Muscle of leg (tissue), 11 donors: ENCODE results near the gene NOC3L. TPM values are rescaled to one million over a fixed set of nuclear protein-coding genes. Genes with fewer than 3 reads are reported as not detected.
"Not testable (repeated sequence)": the region's sequence is repeated elsewhere in the genome, so short reads cannot be mapped to it uniquely, and the experiment has no call there.

ENCODE experiments used
- DNase-seq: peaks from one replicate; pipeline ENCODE4 v3.0.0; 2013
- H3K27ac ChIP-seq: one replicate; pipeline ENCODE4 v1.5.1; 2013; ENCODE audit warnings: mild to moderate bottlenecking, low read length, control low read depth
- H3K27me3 ChIP-seq: one replicate; pipeline ENCODE4 v1.6.1; 2013; ENCODE audit warnings: low read length; ENCODE audit not compliant: control insufficient read depth, insufficient read depth
- H3K36me3 ChIP-seq: one replicate; pipeline ENCODE4 v1.6.1; 2013; ENCODE audit warnings: low read length; ENCODE audit not compliant: control insufficient read depth, insufficient read depth
- H3K4me1 ChIP-seq: one replicate; pipeline ENCODE4 v1.6.1; 2013; ENCODE audit warnings: low read length; ENCODE audit not compliant: control insufficient read depth, insufficient read depth
- H3K4me3 ChIP-seq: one replicate; pipeline ENCODE4 v1.5.1; 2013; ENCODE audit warnings: low read length, control low read depth
- H3K9me3 ChIP-seq: replicated peaks from 2 replicates; pipeline ENCODE4 v1.6.1; 2013; ENCODE audit warnings: low read depth, low read length; ENCODE audit not compliant: control insufficient read depth
- WGBS: methylation state at CpG from one replicate; pipeline ENCODE4 v1.1.5; 2013; ENCODE audit warnings: missing lambda C conversion rate; ENCODE audit not compliant: insufficient coverage; 5-methylcytosine and 5-hydroxymethylcytosine counted together
- polyA plus RNA-seq, 8 donors: library from polyadenylated mRNA; unstranded; fragments of 120-200 nt; gene quantifications; one replicate each; pipeline versions ENCODE4 v1.2.1 to v1.2.3, GENCODE V29; 2013; ENCODE audit warnings: inconsistent platforms in 1 of 8, low replicate concordance in 1 of 8; ENCODE audit not compliant: insufficient read length in 8 of 8, insufficient read depth in 1 of 8
- total RNA-seq: library from RNA; stranded (reverse); fragments of 120-200 nt; gene quantifications from one replicate; pipeline ENCODE4 v1.2.4, GENCODE V29; 2013

NOC3L gene
- total and polyA plus RNA-seq, 9 donors = 11.9 to 20.6 (median 14.1) TPM

DNA sequence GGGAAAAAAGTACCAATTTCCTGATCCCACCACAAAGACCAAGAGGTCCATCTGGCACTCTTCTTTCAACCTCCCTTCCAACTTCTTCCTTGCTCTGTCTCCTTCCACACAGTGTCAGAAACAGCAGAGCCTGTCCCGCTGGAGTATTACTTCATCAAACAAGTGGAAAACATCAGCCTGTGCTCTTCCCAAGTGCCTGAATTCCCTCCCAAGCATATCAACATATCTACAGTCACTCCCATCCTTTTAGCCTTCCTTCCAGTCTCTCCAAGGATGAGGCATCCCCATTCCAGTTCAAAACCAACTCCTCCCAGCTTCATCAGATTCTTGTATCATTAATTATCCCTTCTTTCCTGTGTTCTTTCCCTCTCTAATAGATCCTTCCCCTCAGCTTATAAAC lies 1.7 kb upstream of the NOC3L start:
- no peaks in the 10 kb centered on the region for H3K9me3 ChIP-seq
- no peak overlapping the region for H3K4me3 ChIP-seq
- H3K27me3 ChIP-seq = peaks cover 4% of the 10 kb centered on the region
- H3K36me3 ChIP-seq = no peaks in the 10 kb centered on the region
- no peak overlapping the region for H3K27ac ChIP-seq
- WGBS = 77% methylated on average over 1 of the region's 1 CpG
- DNase-seq = peak; percentile 11
- H3K4me1 ChIP-seq = no peaks in the 10 kb centered on the region

DNA sequence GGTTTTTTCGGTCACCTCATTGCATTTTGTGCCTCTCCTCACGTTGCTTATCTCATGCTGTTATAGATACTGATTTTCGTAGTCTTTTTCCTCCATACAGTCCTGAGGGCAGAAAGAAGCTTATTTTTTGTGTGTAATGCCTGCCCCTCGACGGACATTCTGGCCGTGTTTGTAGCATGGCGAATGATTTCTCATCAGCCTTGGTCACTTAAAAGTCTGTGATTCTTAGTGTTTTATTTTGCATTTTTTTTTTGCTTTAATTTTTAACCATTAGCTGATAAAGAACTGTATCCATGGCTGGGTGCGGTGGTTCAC lies 469 bp upstream of the NOC3L start:
- no peak overlapping the region for H3K27ac ChIP-seq
- H3K4me1 ChIP-seq = no peaks in the 10 kb centered on the region
- no peak for DNase-seq
- H3K9me3 ChIP-seq = no peaks in the 10 kb centered on the region
- 83% methylated on average over 1 of the region's 8 CpGs for WGBS
- H3K36me3 ChIP-seq = peaks cover 4% of the 10 kb centered on the region
- peak overlapping the region; percentile 86 for H3K4me3 ChIP-seq
- H3K27me3 ChIP-seq = peaks cover 4% of the 10 kb centered on the region

DNA sequence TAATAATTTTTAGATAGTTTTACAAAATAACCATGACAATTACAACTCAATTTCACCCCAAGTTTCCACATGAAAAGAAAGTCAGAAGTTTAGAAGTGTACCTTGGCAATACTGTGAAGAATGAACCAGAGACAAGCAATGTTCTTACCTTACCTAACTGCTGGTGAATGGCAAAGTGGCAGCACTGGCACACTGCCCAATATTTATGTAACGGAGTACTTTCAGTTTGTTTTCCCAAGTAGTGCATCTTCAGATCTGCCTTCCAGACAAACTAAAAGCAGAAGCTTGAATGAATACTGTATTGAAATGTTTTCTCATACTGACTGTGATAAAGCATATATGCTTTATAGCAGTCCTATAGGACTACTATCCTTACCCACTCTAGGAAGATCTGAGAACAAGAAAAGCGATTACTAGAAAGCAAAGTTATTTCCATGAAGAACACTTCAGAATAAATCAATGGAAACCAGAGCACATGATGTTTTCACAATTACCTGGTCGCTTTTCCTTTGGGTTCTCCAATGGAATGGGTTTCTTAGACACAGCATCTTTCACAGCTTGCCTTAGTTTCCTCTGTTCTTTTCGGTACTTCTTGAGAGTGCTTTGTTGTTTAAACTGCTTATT lies 1.5 kb downstream of the NOC3L start:
- H3K4me1 ChIP-seq = no peaks in the 10 kb centered on the region
- H3K9me3 ChIP-seq = no peaks in the 10 kb centered on the region
- WGBS = no CpG with 5 or more reads among the region's 4 CpGs
- no peak overlapping the region for H3K27ac ChIP-seq
- peaks cover 4% of the 10 kb centered on the region for H3K27me3 ChIP-seq
- peaks cover 8% of the 10 kb centered on the region for H3K36me3 ChIP-seq
- no peak overlapping the region for H3K4me3 ChIP-seq
- DNase-seq = peak; percentile 11

DNA sequence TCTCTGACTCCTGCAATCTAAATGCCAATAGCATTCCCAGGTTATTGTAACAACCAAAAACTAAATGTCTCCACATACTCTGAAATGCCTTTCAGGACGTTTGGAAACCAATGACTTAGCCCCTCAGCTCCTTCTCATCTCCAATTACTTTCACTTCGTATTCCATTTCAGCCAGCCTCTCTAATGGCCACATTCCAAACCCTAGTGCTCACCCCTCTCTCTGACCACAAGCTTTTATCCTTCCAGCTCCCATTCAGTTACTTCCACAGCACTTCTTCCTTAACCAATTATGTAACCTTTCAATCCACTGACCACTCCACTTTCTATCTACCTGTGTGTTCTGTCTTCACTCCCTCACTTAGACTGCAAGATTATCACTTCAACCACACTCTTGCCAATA lies 4.3 kb downstream of the NOC3L start:
- WGBS = 54% methylated on average over 2 of the region's 2 CpGs
- no peaks in the 10 kb centered on the region for H3K27me3 ChIP-seq
- H3K36me3 ChIP-seq = peaks cover 8% of the 10 kb centered on the region

DNA sequence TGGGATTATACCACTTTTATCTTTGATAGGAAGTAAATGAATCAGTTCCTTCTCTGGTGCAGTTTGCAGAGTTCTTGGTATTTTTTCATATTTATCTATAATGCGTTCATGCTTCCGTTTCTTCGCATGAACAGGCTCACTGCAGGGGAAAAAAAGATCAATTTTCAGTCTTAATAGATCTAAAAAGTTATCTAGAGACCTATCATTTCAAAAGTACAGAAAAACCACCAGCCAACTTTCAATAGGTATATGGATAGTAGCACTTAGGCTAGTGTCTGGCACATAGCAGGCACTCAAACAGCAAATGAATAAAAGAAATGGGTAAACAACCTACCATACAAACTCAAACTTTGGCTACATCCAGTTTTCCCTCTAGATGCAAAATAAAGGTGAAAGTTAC lies 5.5 kb downstream of the NOC3L start:
- H3K27me3 ChIP-seq = no peaks in the 10 kb centered on the region
- H3K4me1 ChIP-seq = no peaks in the 10 kb centered on the region
- H3K9me3 ChIP-seq = no peaks in the 10 kb centered on the region
- WGBS = no CpG with 5 or more reads among the region's 3 CpGs
- DNase-seq = no peak
- peaks cover 8% of the 10 kb centered on the region for H3K36me3 ChIP-seq
- H3K4me3 ChIP-seq = no peak overlapping the region
- H3K27ac ChIP-seq = no peak overlapping the region

More for the DNA sequence above, 4.3 kb downstream of the NOC3L start:
- Histone ChIP-seq H3K4me3 (no peak overlapping the region), H3K27ac (no peak overlapping the region), H3K4me1 (no peaks in the 10 kb centered on the region), H3K9me3 (no peaks in the 10 kb centered on the region)
- no peak for DNase-seq

DNA sequence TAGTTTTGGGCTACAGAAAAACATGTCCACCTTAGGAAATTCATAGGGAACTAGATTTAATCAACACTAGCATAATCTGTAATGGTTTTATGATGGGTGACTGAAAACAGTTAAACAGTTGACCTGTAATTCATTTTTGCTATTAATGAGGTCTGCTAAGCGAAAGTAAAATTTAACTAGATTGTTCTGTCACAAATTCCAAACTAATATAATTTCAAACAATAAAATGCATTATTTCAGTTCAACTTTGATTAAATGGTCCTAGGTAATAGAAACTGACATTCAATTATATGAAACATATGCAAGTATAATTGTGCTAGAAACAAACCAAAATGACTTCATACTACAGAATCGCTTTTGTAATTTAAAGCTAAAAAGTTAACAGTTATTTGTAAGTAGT lies 6.9 kb downstream of the NOC3L start:
- Histone ChIP-seq H3K27me3 (no peaks in the 10 kb centered on the region), H3K4me1 (no peaks in the 10 kb centered on the region), H3K4me3 (no peak overlapping the region), H3K36me3 (peaks cover 12% of the 10 kb centered on the region), H3K27ac (no peak overlapping the region), H3K9me3 (no peaks in the 10 kb centered on the region)
- WGBS = no CpG with 5 or more reads among the region's 2 CpGs
- DNase-seq = no peak

DNA sequence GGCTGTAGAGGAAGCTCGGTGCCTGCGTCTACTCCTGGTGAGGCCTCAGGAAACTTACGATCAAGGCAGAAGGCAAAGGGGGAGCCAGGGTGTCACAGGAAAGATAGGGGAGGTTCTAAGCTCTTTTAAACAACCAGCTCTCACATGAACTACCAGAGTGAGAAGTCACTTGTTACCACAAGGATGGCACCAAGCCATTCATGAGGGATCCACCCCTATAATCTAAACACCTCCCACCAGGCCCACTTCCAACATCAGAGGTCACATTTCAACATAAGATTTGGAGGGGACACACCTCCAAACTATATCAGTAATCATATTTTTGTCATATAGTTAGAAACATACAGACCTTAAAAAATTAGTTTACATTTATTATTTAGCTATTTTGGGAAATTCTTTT lies 9.4 kb downstream of the NOC3L start:
- Histone ChIP-seq H3K4me1 (no peaks in the 10 kb centered on the region), H3K9me3 (no peaks in the 10 kb centered on the region), H3K4me3 (no peak overlapping the region), H3K27me3 (no peaks in the 10 kb centered on the region), H3K36me3 (peaks cover 15% of the 10 kb centered on the region), H3K27ac (no peak overlapping the region)
- WGBS = no CpG with 5 or more reads among the region's 3 CpGs
- no peak for DNase-seq

DNA sequence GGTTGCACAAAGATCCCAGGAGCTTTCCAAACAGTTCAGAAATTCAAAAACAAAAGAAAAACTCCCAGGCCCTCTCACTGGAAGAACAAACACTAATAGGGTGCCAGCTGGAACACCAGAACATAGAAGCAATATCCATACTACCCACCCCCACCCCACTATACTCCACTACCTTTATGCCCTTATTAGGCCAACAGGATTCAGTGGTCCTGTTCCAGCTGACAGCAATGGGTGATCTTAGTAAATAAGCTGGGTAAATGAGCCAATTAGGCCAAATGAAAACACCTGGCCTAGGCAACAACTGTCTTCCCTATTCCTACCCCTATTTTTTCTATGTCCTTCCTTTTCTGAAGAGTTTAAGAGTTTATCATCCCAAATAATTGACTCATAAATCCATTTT lies 11.7 kb downstream of the NOC3L start:
- Histone ChIP-seq H3K36me3 (peaks cover 16% of the 10 kb centered on the region), H3K9me3 (no peaks in the 10 kb centered on the region), H3K27me3 (no peaks in the 10 kb centered on the region), H3K27ac (no peak overlapping the region), H3K4me1 (no peaks in the 10 kb centered on the region), H3K4me3 (no peak overlapping the region)
- DNase-seq = peak; percentile 11

GRCh38 chr10:94350500-94350899 lies 12.2 kb downstream of the NOC3L start:
- H3K27me3 ChIP-seq, H3K27ac ChIP-seq, H3K9me3 ChIP-seq, DNase-seq, H3K4me1 ChIP-seq, H3K4me3 ChIP-seq: not testable (repeated sequence)
- H3K36me3 ChIP-seq = peaks cover 16% of the 10 kb centered on the region
- WGBS = 80% methylated on average over 1 of the region's 4 CpGs

GRCh38 chr10:94349327-94349726 lies 13.4 kb downstream of the NOC3L start:
- Histone ChIP-seq H3K27me3 (no peaks in the 10 kb centered on the region), H3K4me3 (no peak overlapping the region), H3K9me3 (no peaks in the 10 kb centered on the region), H3K27ac (no peak overlapping the region), H3K36me3 (peaks cover 17% of the 10 kb centered on the region), H3K4me1 (no peaks in the 10 kb centered on the region)
- DNase-seq = no peak
- WGBS = no CpG with 5 or more reads among the region's 3 CpGs

- 100% methylated on average over 2 of the region's 6 CpGs for WGBS
- Histone ChIP-seq H3K36me3 (peaks cover 20% of the 10 kb centered on the region), H3K4me1 (no peaks in the 10 kb centered on the region), H3K27ac (no peak overlapping the region), H3K4me3 (no peak overlapping the region), H3K9me3 (no peaks in the 10 kb centered on the region), H3K27me3 (no peaks in the 10 kb centered on the region)
- peak; percentile 21 for DNase-seq
These were observed 18.1 kb downstream of the NOC3L start for GRCh38 chr10:94344522-94345122.
